NCI-H510A treated with DMSO at 0.1 percent for 48 hours (cell line): ENCODE results near the gene BBOF1.

ENCODE experiments used
- DNase-seq: peaks from one replicate; lab custom pipeline; 2025; lab: John Stamatoyannopoulos, UW

The BBOF1 gene

GRCh38 chr14:74089251-74090020 is 70.3 kb downstream of the BBOF1 start:
- DNase-seq: no peak

- no peak for DNase-seq
These were observed 86.2 kb downstream of the BBOF1 start for GRCh38 chr14:74105381-74105780.

- no peak for DNase-seq
These were observed 90.2 kb downstream of the BBOF1 start for GRCh38 chr14:74109369-74109768.

GRCh38 chr14:74111395-74112216 is 92.5 kb downstream of the BBOF1 start:
- peak; percentile 72 for DNase-seq
